ENCODE data around the gene KCNIP4.

GRCh38 chr4:21415728-21416127, 532.8 kb downstream of the KCNIP4 start:
- TF ChIP-seq EP300 (IDR thresholded peaks at IDR 0.05; ENCODE audit: low read depth) (no peak), POLR2A (IDR thresholded peaks at IDR 0.05) (no peak), POLR2AphosphoS5 (IDR thresholded peaks at IDR 0.05) (no peak)
- TF ChIP-seq, protein P1, sequence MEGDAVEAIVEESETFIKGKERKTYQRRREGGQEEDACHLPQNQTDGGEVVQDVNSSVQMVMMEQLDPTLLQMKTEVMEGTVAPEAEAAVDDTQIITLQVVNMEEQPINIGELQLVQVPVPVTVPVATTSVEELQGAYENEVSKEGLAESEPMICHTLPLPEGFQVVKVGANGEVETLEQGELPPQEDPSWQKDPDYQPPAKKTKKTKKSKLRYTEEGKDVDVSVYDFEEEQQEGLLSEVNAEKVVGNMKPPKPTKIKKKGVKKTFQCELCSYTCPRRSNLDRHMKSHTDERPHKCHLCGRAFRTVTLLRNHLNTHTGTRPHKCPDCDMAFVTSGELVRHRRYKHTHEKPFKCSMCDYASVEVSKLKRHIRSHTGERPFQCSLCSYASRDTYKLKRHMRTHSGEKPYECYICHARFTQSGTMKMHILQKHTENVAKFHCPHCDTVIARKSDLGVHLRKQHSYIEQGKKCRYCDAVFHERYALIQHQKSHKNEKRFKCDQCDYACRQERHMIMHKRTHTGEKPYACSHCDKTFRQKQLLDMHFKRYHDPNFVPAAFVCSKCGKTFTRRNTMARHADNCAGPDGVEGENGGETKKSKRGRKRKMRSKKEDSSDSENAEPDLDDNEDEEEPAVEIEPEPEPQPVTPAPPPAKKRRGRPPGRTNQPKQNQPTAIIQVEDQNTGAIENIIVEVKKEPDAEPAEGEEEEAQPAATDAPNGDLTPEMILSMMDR (IDR thresholded peaks at IDR 0.05) = no peak

All from transverse colon (tissue), 4 donors.